PC-3 (cell line): ENCODE measurements around the gene ADARB2. TPM values are rescaled to one million over a fixed set of nuclear protein-coding genes. Genes with fewer than 3 reads are reported as not detected.

Experiments used
- ATAC-seq: fragments of 200-7000 bp; cut with Tn5 transposase; 2 replicates; pipeline ENCODE4 v1.9.1; 2020; ENCODE audit warnings: mild to moderate bottlenecking, moderate library complexity
- BruUV-seq: library from RNA; stranded (reverse); fragments of 400-500 nt; replicated peaks from 2 replicates; lab custom pipeline; 2021; lab: Mats Ljungman, UMichigan
- CTCF ChIA-PET: fragments of 300-600 bp; sonication (Branson Sonifier 250); formaldehyde crosslinking; loops from one replicate; lab custom pipeline; 2022; ENCODE audit warnings: antibody characterized with exemption; lab: Charles Lee
- POLR2A ChIA-PET: fragments of 300-600 bp; sonication (Branson Sonifier 250); formaldehyde crosslinking; loops from one replicate; lab custom pipeline; 2022; ENCODE audit warnings: antibody characterized with exemption; ENCODE audit not compliant: unreplicated experiment; lab: Charles Lee
- DNase-seq: peaks from one replicate; pipeline ENCODE4 v3.0.0-alpha.2; 2015
- H2AFZ ChIP-seq: fragments of 300-600 bp; sonication (generic); 2 replicates; pipeline ENCODE4 v1.6.0; 2016; ENCODE audit warnings: antibody characterized with exemption, low read length
- H3F3A ChIP-seq: fragments of 300-600 bp; sonication (generic); one replicate; pipeline ENCODE4 v1.6.0; 2017; ENCODE audit warnings: antibody characterized with exemption, low read length, control low read depth, mild to moderate bottlenecking; ENCODE audit not compliant: unreplicated experiment
- H3K27ac ChIP-seq: fragments of 300-600 bp; sonication (generic); 2 replicates; pipeline ENCODE4 v1.5.1; 2016; ENCODE audit warnings: mild to moderate bottlenecking, low read length
- H3K27me3 ChIP-seq: fragments of 300-600 bp; sonication (generic); 2 replicates; pipeline ENCODE4 v1.6.1; 2016; ENCODE audit warnings: low read length, mixed read lengths
- H3K36me3 ChIP-seq: fragments of 300-600 bp; sonication (generic); 2 replicates; pipeline ENCODE4 v1.6.1; 2016; ENCODE audit warnings: low read depth, mixed run types, low read length, mixed read lengths
- H3K4me1 ChIP-seq: fragments of 300-600 bp; sonication (generic); 2 replicates; pipeline ENCODE4 v1.5.1; 2016; ENCODE audit warnings: low read length; ENCODE audit not compliant: insufficient read depth
- H3K4me2 ChIP-seq: fragments of 300-600 bp; sonication (generic); 2 replicates; pipeline ENCODE4 v1.6.0; 2016; ENCODE audit warnings: low read length
- H3K4me3 ChIP-seq: fragments of 300-600 bp; sonication (generic); 2 replicates; pipeline ENCODE4 v1.5.1; 2016; ENCODE audit warnings: mild to moderate bottlenecking, low read length, mixed read lengths
- H3K79me2 ChIP-seq: fragments of 300-600 bp; sonication (generic); 2 replicates; pipeline ENCODE4 v1.6.1; 2017; ENCODE audit warnings: low read length, mixed read lengths
- H3K9ac ChIP-seq: fragments of 300-600 bp; sonication (generic); 2 replicates; pipeline ENCODE4 v1.6.0; 2016; ENCODE audit warnings: mild to moderate bottlenecking, low read length
- H3K9me2 ChIP-seq: fragments of 300-600 bp; sonication (generic); replicated peaks from 2 replicates; pipeline ENCODE4 v1.6.1; 2016; ENCODE audit warnings: mixed run types, low read length, mixed read lengths
- H3K9me3 ChIP-seq: fragments of 300-600 bp; sonication (generic); 2 replicates; pipeline ENCODE4 v1.6.1; 2016; ENCODE audit warnings: low read length, mixed read lengths
- H4K20me1 ChIP-seq: fragments of 300-600 bp; sonication (generic); 2 replicates; pipeline ENCODE4 v1.6.1; 2016; ENCODE audit warnings: low read length, mixed read lengths
- EZH2 ChIP-seq: fragments of 300-600 bp; sonication (generic); IDR thresholded peaks from one replicate; pipeline ENCODE4 v1.6.1; 2017; ENCODE audit warnings: antibody characterized with exemption, mild to moderate bottlenecking, low read length; ENCODE audit not compliant: unreplicated experiment
- EZH2phosphoT487 ChIP-seq: fragments of 300-600 bp; sonication (generic); IDR thresholded peaks from 2 replicates; pipeline ENCODE4 v1.6.1; 2018; ENCODE audit warnings: mild to moderate bottlenecking, antibody characterized with exemption, low read length, borderline replicate concordance
- intact Hi-C: fragments of 100-400 bp; cut with micrococcal nuclease; formaldehyde crosslinking; loops from 2 replicates; pipeline ENCODE4 v1.9.0; 2023
- total RNA-seq: library from RNA; depleted of rRNA; stranded (reverse); fragments of >200 nt; gene quantifications from 2 replicates; pipeline ENCODE4 v1.2.3, GENCODE V29; 2014
- TF ChIP-seq, protein P1 (sequence below): fragments of 300-600 bp; sonication (generic); conservative IDR thresholded peaks from 2 replicates; pipeline ENCODE4 v1.5.1; 2017; ENCODE audit warnings: antibody characterized with exemption, low read depth, mild to moderate bottlenecking, low read length

Gene ADARB2
- total RNA-seq, 1 experiment from 2014 or later = not detected

DNA sequence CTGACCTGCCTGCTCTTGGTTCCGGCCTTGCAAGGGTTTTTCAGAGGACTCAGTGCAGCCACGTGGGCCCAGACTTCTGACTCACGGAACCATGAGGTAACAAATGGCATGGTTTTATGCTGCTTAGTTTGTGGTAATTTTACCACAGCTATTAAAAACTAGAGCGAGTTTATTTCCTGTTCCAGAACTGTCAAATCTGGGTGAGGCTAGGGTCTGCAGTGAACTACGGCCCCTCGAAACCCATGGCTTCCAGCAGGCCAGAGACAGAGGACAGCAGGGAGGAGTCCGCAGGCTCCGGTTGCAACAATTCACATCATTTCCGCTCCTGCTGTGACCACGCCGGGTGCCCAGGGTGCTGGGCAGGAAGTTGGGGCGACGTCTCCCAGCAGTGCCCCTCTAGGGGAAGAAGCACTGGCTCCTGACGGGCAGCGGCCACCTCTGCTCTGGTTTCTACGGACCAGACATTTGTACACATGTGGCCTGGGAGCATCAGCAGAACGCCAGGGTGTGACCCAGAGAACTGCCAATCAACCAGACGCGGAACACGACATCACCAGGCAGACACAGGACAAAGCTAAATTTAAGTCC lies 74.8 kb downstream of the ADARB2 start:
- Histone ChIP-seq H3K4me3 (no peak overlapping the region), H2AFZ (no peak overlapping the region), H3K9me2 (no peaks in the 10 kb centered on the region), H3F3A (no peaks in the 10 kb centered on the region), H3K27ac (no peak overlapping the region), H3K36me3 (no peaks in the 10 kb centered on the region), H3K4me2 (no peak overlapping the region), H4K20me1 (no peaks in the 10 kb centered on the region), H3K9ac (no peak overlapping the region), H3K27me3 (no peaks in the 10 kb centered on the region), H3K9me3 (no peaks in the 10 kb centered on the region), H3K4me1 (no peaks in the 10 kb centered on the region), H3K79me2 (no peaks in the 10 kb centered on the region)
- ChIA-PET POLR2A (no interaction called here), CTCF (no interaction called here)
- DNase-seq (no peak), ATAC-seq (no peak)
- BruUV-seq = no TSS peak
- intact Hi-C loops = no loop called here
- TF ChIP-seq, protein P1, sequence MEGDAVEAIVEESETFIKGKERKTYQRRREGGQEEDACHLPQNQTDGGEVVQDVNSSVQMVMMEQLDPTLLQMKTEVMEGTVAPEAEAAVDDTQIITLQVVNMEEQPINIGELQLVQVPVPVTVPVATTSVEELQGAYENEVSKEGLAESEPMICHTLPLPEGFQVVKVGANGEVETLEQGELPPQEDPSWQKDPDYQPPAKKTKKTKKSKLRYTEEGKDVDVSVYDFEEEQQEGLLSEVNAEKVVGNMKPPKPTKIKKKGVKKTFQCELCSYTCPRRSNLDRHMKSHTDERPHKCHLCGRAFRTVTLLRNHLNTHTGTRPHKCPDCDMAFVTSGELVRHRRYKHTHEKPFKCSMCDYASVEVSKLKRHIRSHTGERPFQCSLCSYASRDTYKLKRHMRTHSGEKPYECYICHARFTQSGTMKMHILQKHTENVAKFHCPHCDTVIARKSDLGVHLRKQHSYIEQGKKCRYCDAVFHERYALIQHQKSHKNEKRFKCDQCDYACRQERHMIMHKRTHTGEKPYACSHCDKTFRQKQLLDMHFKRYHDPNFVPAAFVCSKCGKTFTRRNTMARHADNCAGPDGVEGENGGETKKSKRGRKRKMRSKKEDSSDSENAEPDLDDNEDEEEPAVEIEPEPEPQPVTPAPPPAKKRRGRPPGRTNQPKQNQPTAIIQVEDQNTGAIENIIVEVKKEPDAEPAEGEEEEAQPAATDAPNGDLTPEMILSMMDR = no peak
- TF ChIP-seq EZH2 = no peak
- TF ChIP-seq EZH2phosphoT487 = no peak

DNA sequence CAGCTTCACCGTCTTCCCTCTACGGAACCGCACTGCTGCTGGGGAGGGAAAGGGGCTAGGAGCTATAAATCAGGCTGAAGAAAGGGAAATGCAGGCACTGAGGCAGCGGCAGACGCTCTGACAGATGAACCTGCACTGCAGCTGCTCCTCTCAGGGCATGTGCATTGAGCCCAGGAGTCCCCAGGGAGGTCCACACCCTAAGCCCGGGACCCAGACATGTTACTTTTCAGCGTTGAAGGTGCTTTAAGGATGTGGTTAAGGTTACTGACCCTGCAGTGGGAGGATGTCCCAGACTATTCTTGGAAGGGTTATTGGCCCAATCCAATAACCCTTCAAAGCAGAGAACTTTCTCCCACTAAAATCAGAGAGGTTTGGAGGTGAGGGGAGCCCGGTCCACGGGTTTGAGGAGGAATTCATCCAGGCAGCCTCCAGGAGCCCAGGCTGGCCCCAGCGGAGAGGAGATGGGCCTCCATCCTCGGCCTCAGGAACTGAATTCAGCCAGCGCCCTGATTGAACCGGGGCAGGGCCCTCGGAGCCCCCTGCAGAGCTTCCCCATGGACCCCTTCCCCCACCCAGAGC lies 75.4 kb downstream of the ADARB2 start:
- H3K79me2 ChIP-seq = no peaks in the 10 kb centered on the region
- H3K27ac ChIP-seq = no peak overlapping the region
- no peak overlapping the region for H3K4me3 ChIP-seq
- no peaks in the 10 kb centered on the region for H3K27me3 ChIP-seq
- ATAC-seq = no peak
- H3K9ac ChIP-seq = no peak overlapping the region
- H3K9me2 ChIP-seq = no peaks in the 10 kb centered on the region
- ChIA-PET CTCF (no interaction called here), POLR2A (no interaction called here)
- H3K36me3 ChIP-seq = no peaks in the 10 kb centered on the region
- no peaks in the 10 kb centered on the region for H3K4me1 ChIP-seq
- no peak overlapping the region for H3K4me2 ChIP-seq
- DNase-seq = no peak
- no peaks in the 10 kb centered on the region for H4K20me1 ChIP-seq
- no peaks in the 10 kb centered on the region for H3F3A ChIP-seq
- no peak overlapping the region for H2AFZ ChIP-seq
- intact Hi-C loops = no loop called here
- BruUV-seq = no TSS peak
- TF ChIP-seq, protein P1 = no peak
- TF ChIP-seq EZH2 (no peak), EZH2phosphoT487 (no peak)
- H3K9me3 ChIP-seq = no peaks in the 10 kb centered on the region

GRCh38 chr10:1661416-1661815 lies 75.9 kb downstream of the ADARB2 start:
- ChIA-PET POLR2A (no interaction called here), CTCF (no interaction called here)
- Histone ChIP-seq H3K9me3 (no peaks in the 10 kb centered on the region), H3K4me1 (no peaks in the 10 kb centered on the region), H3K9me2 (no peaks in the 10 kb centered on the region), H3K4me2 (no peak overlapping the region), H3F3A (no peaks in the 10 kb centered on the region), H3K79me2 (no peaks in the 10 kb centered on the region), H2AFZ (no peak overlapping the region), H4K20me1 (no peaks in the 10 kb centered on the region), H3K4me3 (no peak overlapping the region), H3K27me3 (no peaks in the 10 kb centered on the region), H3K27ac (no peak overlapping the region), H3K9ac (no peak overlapping the region), H3K36me3 (no peaks in the 10 kb centered on the region)
- DNase-seq (no peak), ATAC-seq (no peak)
- TF ChIP-seq EZH2 (no peak), EZH2phosphoT487 (no peak)
- TF ChIP-seq, protein P1 = no peak
- intact Hi-C loops = no loop called here
- BruUV-seq = no TSS peak
